Body of pancreas (tissue), 4 donors: ENCODE results near the gene SYCP3. TPM values are rescaled to one million over a fixed set of nuclear protein-coding genes. Genes with fewer than 3 reads are reported as not detected.

ENCODE experiments used
- ATAC-seq: fragments of 150-250 bp; one replicate; pipeline ENCODE4 v1.9.1; 2016
- DNase-seq, 4 donors: peaks; one replicate each; pipeline ENCODE4 v3.0.0-alpha.2; 2019
- H3K27ac ChIP-seq, 4 donors: fragments of 200-600 bp; sonication (generic); 1 replicate in 3 of 4; 2 replicates in 1 of 4; pipeline versions ENCODE4 v1.5.1 to v1.6.1; 2016 to 2019; ENCODE audit warnings: mild to moderate bottlenecking in 1 of 4, mixed read lengths in 1 of 4, moderate library complexity in 1 of 4
- H3K27me3 ChIP-seq, 2 donors: fragments of 200-600 bp; sonication (generic); one replicate each; pipeline ENCODE4 v1.6.0; 2016; ENCODE audit warnings: mild to moderate bottlenecking in 1 of 2
- H3K36me3 ChIP-seq, 2 donors: fragments of 200-600 bp; sonication (generic); replicated peaks in 1 of 2; 2 replicates each; pipeline ENCODE4 v1.5.1; 2016; ENCODE audit warnings: low read depth in 2 of 2; ENCODE audit not compliant: insufficient read depth in 1 of 2
- H3K4me1 ChIP-seq: fragments of 200-600 bp; sonication (generic); one replicate; pipeline ENCODE4 v1.6.0; 2016
- H3K4me3 ChIP-seq, 2 donors: fragments of 200-600 bp; sonication (generic); 1 replicate in 1 of 2; 2 replicates in 1 of 2; pipeline ENCODE4 v1.5.1; 2016 to 2019
- H3K9me3 ChIP-seq, 3 donors: fragments of 200-600 bp; sonication (generic); 1 replicate in 2 of 3; 2 replicates in 1 of 3; pipeline ENCODE4 v1.5.1; 2016
- POLR2A ChIP-seq, 3 donors: fragments of 450-650 bp; IDR thresholded peaks; one replicate each; pipeline ENCODE4 v1.6.1; 2016; ENCODE audit warnings: antibody characterized with exemption in 3 of 3, mild to moderate bottlenecking in 2 of 3
- whole genome bisulfite sequencing, 2 donors: methylation state at CpG; one replicate each; pipeline ENCODE4 v1.1.5; 2017; 5-methylcytosine and 5-hydroxymethylcytosine counted together
- intact Hi-C: fragments of 100-400 bp; cut with DNase I; formaldehyde crosslinking; loops from one replicate; pipeline ENCODE4 v1.15.1; 2023
- total RNA-seq, 2 donors: library from RNA; depleted of rRNA; stranded (reverse); fragments of >200 nt; gene quantifications; one replicate each; pipeline ENCODE4 v1.1.0, GENCODE V29; 2016
- TF ChIP-seq, protein P1 (sequence below), 7 experiments: fragments of 450-650 bp in 4 of 7; fragments of 200-600 bp in 3 of 7; sonication (generic) in 3 of 7; IDR thresholded peaks; one replicate each; pipeline ENCODE4 v1.5.1; 2016 to 2019; ENCODE audit warnings: antibody characterized with exemption in 7 of 7

SYCP3 gene
- total RNA-seq, 2 donors from 2014 or later, result 0.26 TPM; not detected in 1

- H3K4me3 ChIP-seq, result no peak overlapping the region
- TF ChIP-seq, protein P1, sequence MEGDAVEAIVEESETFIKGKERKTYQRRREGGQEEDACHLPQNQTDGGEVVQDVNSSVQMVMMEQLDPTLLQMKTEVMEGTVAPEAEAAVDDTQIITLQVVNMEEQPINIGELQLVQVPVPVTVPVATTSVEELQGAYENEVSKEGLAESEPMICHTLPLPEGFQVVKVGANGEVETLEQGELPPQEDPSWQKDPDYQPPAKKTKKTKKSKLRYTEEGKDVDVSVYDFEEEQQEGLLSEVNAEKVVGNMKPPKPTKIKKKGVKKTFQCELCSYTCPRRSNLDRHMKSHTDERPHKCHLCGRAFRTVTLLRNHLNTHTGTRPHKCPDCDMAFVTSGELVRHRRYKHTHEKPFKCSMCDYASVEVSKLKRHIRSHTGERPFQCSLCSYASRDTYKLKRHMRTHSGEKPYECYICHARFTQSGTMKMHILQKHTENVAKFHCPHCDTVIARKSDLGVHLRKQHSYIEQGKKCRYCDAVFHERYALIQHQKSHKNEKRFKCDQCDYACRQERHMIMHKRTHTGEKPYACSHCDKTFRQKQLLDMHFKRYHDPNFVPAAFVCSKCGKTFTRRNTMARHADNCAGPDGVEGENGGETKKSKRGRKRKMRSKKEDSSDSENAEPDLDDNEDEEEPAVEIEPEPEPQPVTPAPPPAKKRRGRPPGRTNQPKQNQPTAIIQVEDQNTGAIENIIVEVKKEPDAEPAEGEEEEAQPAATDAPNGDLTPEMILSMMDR (IDR thresholded peaks at IDR 0.05), result no peak
- TF ChIP-seq POLR2A (IDR thresholded peaks at IDR 0.05), result no peak
- no peak overlapping the region for H3K27ac ChIP-seq
- ATAC-seq, result no peak
- H3K9me3 ChIP-seq, result no peaks in the 10 kb centered on the region
- WGBS, 2 donors, result 94 to 97% methylated on average over 2 of the region's 2 CpGs
- intact Hi-C loops, result no loop called here
- peaks cover 22% of the 10 kb centered on the region for H3K4me1 ChIP-seq
- no peaks in the 10 kb centered on the region for H3K27me3 ChIP-seq
- no peak for DNase-seq
- no peaks in the 10 kb centered on the region for H3K36me3 ChIP-seq
These were observed 44.3 kb downstream of the SYCP3 start for GRCh38 chr12:101694986-101695385.

DNA sequence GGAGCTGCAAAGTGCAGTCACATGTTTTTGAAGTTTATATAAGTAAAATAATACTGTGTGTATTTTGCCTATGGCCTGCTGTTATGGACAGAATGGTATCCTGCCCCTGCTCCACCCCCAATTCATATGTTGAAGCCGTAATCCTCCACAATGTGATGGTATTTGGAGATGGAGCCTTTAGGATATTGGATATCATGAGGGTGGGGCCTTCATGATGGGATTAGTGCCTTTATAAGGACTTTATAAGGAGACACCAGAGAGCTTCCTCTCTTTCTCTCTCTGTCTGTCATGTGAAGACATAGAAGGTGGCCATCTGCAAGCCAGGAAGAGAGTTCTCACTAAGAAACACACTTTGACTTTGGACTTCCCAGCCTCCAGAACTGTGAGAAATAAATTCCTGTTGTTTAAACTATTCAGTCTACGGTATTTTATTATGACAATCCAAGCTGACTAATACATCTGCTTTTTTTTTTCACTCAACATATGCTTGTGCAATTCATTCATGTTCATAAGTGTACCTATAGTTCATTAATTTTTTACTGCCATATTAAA is 44.9 kb downstream of the SYCP3 start:
- DNase-seq (no peak), ATAC-seq (no peak)
- Histone ChIP-seq H3K4me1 (peaks cover 17% of the 10 kb centered on the region), H3K36me3 (no peaks in the 10 kb centered on the region), H3K27ac (no peak overlapping the region), H3K9me3 (no peaks in the 10 kb centered on the region), H3K27me3 (no peaks in the 10 kb centered on the region), H3K4me3 (no peak overlapping the region)
- intact Hi-C loops, result no loop called here
- WGBS, 2 donors, result 94 to 97% methylated on average over 2 of the region's 2 CpGs
- no peak for TF ChIP-seq POLR2A (IDR thresholded peaks at IDR 0.05)
- TF ChIP-seq, protein P1 (IDR thresholded peaks at IDR 0.05), result no peak

- H3K27ac ChIP-seq, result no peak overlapping the region
- WGBS, 2 donors, result 97 to 100% methylated on average over 1 of the region's 1 CpG
- TF ChIP-seq POLR2A (IDR thresholded peaks at IDR 0.05), result no peak
- TF ChIP-seq, protein P1 (IDR thresholded peaks at IDR 0.05), result no peak
- H3K36me3 ChIP-seq, result no peaks in the 10 kb centered on the region
- DNase-seq (no peak), ATAC-seq (no peak)
- H3K27me3 ChIP-seq, result no peaks in the 10 kb centered on the region
- intact Hi-C loops, result no loop called here
- no peaks in the 10 kb centered on the region for H3K9me3 ChIP-seq
- H3K4me3 ChIP-seq, result no peak overlapping the region
- H3K4me1 ChIP-seq, result peaks cover 5% of the 10 kb centered on the region
These were observed 47.7 kb downstream of the SYCP3 start for GRCh38 chr12:101691503-101692096.

DNA sequence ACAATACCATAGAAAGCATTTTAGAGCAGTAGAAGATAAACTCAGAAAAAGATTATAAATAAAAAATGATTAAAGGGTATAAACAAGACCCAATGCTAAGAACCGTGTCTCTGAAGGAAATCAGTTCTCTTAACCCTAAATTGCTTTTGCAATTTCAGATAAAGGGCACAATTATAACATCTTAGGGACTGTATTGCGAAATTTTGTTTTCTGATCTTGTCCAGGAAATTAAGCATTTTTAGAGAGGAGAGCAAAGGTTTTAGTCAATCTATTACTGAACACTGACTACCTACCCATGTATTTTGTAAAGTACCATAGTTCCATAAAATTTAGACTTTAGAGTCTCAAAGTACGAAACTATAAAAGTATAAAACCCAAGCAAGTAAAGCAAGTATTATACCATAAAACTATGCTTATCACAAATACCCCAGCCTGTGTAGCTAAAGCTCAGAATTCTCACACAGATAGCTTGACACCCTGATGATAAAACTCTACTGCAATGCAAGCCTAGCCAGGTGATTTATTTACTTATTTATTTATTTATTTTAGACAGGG is 48.6 kb downstream of the SYCP3 start:
- no peaks in the 10 kb centered on the region for H3K36me3 ChIP-seq
- no peaks in the 10 kb centered on the region for H3K4me1 ChIP-seq
- no peak overlapping the region for H3K27ac ChIP-seq
- no peaks in the 10 kb centered on the region for H3K9me3 ChIP-seq
- 44 to 62% methylated on average over 3 of the region's 3 CpGs for WGBS, 2 donors
- DNase-seq (no peak), ATAC-seq (no peak)
- intact Hi-C loops, result no loop called here
- no peak overlapping the region for H3K4me3 ChIP-seq
- no peaks in the 10 kb centered on the region for H3K27me3 ChIP-seq
- no peak for TF ChIP-seq POLR2A (IDR thresholded peaks at IDR 0.05)
- TF ChIP-seq, protein P1 (IDR thresholded peaks at IDR 0.05), result no peak

DNA sequence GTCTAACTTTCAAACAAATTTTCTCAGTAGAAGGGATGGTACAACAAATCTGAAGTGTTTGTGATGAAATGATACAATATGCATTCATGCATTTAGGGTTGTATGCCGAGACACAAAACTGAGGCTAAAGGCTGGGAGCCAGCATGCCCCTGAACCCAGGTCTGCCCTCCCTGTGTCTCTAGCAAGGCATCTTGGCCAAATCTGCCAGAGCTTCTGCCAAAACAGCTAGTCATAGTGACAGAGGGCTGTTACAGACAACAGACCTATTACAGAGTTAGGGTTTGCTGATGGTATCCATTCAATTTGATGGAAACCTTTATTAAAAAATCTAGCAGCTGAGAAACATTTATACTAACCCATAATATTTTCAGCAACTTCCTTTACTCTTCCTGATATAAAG is 53.1 kb downstream of the SYCP3 start:
- DNase-seq, result no peak
- Histone ChIP-seq H3K27me3 (no peaks in the 10 kb centered on the region), H3K36me3 (no peaks in the 10 kb centered on the region), H3K4me3 (no peak overlapping the region), H3K27ac (no peak overlapping the region), H3K4me1 (no peaks in the 10 kb centered on the region), H3K9me3 (no peaks in the 10 kb centered on the region)
- TF ChIP-seq, protein P1 (IDR thresholded peaks at IDR 0.05), result no peak
- TF ChIP-seq POLR2A (IDR thresholded peaks at IDR 0.05), result no peak
- intact Hi-C loops, result no loop called here
- no peak for ATAC-seq
- 94 to 100% methylated on average over 1 of the region's 1 CpG for whole genome bisulfite sequencing, 2 donors
